HG02981 (cell line): ENCODE results near the gene FZR1.

Experiments used
- ATAC-seq: cut with Tn5 transposase; IDR thresholded peaks from one replicate; pipeline ENCODE4 v1.9.1; 2021; ENCODE audit warnings: mild to moderate bottlenecking, moderate library complexity; ENCODE audit not compliant: unreplicated experiment

FZR1 gene

DNA sequence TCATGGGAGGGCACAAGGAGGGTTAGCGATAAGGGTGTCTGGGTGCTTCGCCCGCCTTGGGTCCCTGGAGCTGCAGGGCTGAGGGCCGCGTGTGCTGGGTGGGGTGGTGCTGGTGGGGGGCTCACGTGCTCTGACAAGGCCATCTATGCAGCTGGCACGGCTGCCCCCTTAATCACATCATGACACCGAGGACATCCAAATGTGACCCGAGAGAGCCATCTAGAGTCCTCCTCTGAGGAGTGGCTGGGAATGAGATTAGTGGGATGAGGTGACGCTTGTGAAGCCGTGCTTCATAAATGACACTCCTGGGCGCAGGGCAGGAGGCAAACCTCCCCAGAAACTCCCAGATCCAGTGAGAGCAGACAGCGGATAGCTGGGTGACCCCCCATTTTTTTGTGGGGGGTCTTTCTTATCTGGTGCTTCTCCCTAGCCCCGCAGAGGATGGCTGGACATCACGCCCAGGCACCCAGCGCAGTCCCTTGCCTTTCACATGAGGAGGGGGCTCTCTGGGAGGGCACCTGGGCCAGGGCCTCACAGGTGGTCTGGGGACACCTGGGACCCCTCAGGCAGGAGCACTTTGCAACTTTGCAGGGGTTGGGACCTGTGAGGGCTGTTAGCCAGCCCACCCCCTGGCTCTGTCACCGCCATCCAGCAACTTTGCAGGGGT, 6.6 kb downstream of the FZR1 start:
- no peak for ATAC-seq

GRCh38 chr19:3513229-3514140, 7.4 kb downstream of the FZR1 start:
- ATAC-seq, result no peak

DNA sequence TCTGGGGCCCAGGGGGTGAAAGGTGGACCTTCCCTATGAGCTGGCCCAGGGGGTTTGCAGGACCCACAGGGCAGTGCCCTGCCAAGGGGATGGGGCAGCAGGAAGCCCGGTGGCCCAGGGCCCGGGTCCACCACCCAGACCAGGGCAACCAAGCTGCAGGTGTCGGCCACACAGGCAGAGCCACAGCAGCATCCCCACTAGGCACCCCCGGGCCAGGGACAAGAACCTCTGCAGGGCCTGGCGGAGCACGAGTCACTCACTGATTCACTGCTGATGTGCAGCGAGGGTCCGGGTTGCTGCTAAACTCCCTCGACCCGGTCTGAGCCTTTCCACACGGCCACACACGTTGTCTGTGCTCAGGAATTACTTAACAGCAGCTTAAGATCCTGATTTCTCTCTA, 8.8 kb downstream of the FZR1 start:
- ATAC-seq, result no peak

DNA sequence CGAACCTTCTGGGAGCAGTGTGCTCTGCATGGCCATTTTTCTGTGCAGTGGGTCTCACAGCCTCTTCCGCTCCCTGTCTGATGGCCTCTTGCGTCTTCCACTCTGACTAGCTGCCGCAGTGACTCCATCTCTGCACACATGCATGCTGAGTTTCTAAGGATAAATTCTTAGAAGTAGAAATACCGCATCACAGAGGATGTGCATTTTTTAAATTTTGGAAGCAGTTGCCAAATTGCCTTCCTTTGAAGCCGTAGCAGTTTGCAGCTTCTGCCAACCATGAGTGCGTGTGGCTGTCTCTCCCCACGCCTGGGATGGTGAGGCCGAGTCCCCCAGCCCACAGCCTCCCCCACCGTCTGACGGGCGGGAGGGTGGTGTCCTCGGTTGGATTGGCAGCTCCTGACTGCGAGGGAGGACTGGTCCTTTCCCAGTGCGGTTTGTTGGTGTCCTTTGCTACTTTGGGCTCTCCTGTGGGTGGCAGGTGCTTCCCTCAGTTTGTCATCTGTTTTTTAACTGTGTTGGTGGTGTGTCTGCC, 9.8 kb downstream of the FZR1 start:
- ATAC-seq, result no peak

- ATAC-seq, result no peak
Observed at GRCh38 chr19:3516675-3517207, 10.6 kb downstream of the FZR1 start.

DNA sequence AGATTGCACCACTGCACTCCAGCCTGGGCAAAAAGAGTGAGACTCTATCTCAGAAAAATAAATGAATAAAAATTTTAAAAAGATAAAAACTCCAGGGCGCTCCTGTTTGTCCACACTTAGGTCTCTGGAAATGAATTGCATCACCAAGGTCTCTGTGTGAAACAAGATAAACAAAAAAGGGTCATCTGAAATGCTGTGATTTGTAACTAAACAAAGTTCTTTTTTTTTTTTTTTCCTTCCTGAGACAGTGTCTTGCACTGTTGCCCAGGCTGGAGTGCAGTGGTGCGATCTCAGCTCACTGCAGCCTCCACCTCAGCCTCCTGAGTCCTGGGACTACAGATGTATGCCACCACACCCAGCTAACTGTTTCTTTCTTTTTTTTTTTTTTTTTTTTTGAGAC, 11.5 kb downstream of the FZR1 start:
- ATAC-seq, result no peak

- ATAC-seq, result no peak
Observed at GRCh38 chr19:3518255-3518654, 12.1 kb downstream of the FZR1 start.

DNA sequence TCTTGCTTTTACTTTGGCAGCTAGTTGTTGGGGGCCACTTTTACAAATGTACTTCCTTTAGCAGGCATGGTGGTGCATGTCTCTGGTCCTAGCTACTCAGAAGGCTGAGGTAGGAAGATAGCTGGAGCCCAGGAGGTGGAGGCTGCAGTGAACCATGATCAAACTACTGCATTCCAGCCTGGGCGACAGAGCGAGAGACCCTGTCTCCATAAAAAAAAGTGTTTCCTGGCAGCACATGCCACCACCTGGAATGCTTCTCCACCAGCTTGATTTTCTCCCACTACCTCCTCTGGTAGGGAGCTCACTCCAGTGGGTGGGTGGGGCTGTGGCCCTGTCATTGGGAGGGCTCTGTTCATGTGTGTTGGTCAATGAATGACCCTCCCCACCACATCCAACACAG, 12.5 kb downstream of the FZR1 start:
- no peak for ATAC-seq

DNA sequence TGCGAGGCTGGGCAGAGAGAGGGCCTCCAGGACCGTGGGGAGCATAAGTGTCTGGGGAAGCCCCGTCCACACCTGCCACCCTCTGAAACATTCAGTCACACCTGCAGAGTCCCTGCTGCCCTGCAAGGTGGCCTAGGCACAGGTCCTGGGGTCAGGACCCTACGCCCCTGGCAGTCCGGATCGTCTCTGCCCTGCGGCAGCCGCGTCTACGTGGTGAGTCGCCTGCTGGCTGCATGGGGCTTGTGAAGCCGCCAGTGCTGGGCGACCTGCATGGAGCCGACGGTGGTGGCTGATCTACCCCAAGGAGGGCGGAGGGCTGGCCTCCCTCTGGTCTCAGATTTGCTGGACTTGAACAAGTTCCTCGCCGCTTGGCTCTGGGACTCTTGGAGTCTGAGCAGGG, 13.0 kb downstream of the FZR1 start:
- no peak for ATAC-seq

- ATAC-seq, result no peak
Observed at GRCh38 chr19:3520166-3521103, 14.3 kb downstream of the FZR1 start.

DNA sequence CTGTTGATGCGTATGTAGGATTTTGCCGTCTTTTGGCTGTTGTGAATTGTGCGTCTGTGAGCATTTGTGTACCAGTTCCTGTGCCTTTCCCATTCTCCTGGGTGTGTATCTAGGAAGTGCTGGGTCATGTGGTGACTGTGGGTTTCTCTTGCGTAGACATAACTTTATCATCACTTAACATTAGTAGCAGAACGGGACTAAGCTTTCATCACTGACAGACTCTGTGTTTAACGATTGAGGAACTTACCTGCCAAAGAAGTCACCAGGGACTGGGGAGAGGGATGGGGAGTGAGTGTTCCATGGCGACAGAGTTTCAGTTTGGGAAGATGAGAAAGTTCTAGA, 15.0 kb downstream of the FZR1 start:
- no peak for ATAC-seq

DNA sequence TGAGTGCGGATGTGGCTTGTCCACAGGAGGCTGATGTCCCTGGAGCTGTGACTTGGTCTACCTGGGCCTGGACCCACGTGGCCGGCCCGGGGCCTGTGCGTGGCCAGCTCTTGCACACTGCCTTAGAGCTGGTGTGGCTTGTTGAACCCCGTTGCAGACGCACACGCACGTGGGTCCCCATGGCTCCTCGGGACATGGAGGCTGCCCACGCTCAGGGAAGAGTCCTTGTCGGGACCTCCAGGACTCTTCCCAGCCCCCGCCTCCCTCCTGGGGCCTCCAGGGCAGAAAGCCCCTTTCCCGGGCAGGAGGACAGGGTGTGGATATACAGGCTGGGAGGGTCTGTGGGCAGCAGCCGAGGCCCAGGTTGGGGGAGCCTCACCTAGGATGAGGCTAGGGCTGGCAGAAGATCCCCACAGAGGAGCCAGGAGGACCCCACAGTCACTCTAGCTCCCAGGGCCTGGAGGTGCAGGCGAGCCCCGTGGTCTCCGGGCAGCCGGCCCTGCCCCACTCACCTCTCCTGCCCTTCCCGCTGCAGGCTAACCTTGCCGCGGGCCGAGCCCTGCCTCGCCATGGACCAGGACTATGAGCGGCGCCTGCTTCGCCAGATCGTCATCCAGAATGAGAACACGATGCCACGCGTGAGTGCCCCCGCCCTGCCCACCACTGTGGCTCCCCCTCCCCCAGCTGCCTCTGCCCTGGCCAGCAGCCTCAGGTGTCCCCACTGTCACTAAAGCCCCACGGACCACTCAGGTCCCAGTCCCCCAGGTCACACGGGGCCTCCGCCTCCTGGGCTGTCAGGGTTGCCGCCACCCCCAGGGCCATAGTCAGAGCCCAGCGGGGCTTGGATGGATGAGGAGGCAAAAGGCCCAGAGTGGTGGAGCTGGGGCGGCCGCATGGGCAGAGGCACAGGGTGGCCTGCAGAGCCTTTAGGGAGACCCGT, 16.6 kb downstream of the FZR1 start:
- no peak for ATAC-seq

GRCh38 chr19:3523361-3524077, 17.4 kb downstream of the FZR1 start:
- ATAC-seq, result no peak

DNA sequence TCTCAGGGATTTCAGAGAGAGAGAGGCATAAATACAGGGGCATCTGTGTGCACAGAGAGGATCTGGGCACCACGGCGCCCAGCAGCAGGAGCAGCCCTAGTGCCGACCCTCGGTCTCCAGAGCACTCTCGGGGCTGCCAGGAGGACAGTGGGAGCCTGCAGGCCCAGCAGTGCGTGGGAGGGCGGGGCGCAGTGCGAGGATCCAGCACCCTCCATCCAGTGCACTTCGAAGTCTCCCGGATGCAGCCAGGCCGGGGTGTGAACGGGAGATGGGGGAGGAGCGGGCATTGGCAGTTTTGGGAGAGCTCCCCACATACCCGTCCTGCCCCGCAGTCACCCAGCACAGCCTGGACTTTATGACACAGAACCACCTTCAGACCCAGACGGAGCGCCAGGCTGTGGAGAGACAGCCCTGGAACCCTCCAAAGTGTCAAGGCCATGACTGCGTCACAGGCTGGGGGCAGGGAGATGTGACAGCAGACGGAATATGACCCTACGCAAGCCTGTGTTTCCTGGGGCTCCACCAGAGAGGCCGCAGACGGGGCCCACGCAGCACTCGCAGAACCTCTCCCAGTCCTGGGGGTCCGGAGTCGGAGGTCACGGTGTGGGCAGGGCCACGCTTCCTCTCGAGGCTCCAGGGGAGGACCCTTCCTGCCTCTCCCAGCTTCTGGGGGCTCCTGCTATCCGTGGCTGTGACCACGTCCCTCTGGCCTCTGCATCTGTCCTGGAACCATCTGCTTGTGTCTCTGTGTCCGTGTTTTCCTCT, 18.1 kb downstream of the FZR1 start:
- no peak for ATAC-seq

GRCh38 chr19:3524904-3525451, 18.9 kb downstream of the FZR1 start:
- ATAC-seq, result no peak

- no peak for ATAC-seq
Observed at GRCh38 chr19:3526507-3527237, 20.6 kb downstream of the FZR1 start.

GRCh38 chr19:3527238-3527910, 21.3 kb downstream of the FZR1 start:
- no peak for ATAC-seq
